ENCODE results near the gene FOXN4. TPM values are rescaled to one million over a fixed set of nuclear protein-coding genes. Genes with fewer than 3 reads are reported as not detected.

FOXN4 gene, protein sequence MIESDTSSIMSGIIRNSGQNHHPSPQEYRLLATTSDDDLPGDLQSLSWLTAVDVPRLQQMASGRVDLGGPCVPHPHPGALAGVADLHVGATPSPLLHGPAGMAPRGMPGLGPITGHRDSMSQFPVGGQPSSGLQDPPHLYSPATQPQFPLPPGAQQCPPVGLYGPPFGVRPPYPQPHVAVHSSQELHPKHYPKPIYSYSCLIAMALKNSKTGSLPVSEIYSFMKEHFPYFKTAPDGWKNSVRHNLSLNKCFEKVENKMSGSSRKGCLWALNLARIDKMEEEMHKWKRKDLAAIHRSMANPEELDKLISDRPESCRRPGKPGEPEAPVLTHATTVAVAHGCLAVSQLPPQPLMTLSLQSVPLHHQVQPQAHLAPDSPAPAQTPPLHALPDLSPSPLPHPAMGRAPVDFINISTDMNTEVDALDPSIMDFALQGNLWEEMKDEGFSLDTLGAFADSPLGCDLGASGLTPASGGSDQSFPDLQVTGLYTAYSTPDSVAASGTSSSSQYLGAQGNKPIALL
- not detected for total RNA-seq

DNA sequence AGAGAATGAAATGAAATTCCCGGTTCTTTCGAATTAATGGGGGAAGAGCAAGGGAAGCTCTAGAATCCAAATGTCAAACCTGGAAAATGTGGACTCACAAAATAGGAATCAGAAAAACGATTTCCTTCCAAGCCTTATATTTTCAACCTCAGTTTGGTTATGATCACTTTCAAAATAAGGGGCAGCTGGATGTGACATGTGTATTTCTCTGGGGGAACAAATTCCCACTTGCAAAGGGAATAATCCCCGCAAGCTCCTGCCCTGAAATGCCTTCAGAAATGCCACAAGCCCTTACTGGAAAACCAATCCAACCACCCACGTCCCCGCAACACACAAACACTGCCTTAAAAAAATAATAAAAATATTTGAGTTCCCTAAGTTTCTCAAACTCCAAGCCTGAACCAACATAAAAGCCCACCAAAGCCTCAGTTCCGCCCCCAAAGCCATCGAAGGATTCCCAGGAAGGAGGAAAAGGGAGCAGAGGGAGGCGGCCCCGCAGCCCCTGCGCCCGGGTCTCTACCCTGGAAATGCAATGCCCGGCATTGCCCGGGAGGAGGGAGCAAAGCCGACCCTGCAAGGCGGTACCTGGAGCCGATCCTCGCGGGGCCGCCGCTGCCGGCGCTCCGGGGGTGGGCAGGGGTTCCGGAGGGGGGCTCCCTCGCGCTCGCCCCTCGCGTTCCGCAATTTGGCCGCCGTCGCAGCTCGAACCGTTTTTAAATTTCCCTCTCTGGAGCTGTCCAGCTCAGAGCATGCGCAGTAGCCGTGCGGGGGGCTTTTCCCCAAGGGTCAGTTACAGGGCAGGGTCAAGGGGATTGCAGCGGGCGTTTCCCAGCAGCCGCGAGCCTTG is at the start of gene FOXN4:
Gene FOXN4, minus strand, starts transcription at position 751 of the 847 bp plus-strand sequence. CDS start 963 bp downstream, outside the sequence.
- peaks cover 12% of the 10 kb centered on the region for H3K27me3 ChIP-seq
- H3K27ac ChIP-seq, result no peak within 1 kb of the TSS
- intact Hi-C loops (cut with DNase I), result no loop called here
- TF ChIP-seq, protein P1, sequence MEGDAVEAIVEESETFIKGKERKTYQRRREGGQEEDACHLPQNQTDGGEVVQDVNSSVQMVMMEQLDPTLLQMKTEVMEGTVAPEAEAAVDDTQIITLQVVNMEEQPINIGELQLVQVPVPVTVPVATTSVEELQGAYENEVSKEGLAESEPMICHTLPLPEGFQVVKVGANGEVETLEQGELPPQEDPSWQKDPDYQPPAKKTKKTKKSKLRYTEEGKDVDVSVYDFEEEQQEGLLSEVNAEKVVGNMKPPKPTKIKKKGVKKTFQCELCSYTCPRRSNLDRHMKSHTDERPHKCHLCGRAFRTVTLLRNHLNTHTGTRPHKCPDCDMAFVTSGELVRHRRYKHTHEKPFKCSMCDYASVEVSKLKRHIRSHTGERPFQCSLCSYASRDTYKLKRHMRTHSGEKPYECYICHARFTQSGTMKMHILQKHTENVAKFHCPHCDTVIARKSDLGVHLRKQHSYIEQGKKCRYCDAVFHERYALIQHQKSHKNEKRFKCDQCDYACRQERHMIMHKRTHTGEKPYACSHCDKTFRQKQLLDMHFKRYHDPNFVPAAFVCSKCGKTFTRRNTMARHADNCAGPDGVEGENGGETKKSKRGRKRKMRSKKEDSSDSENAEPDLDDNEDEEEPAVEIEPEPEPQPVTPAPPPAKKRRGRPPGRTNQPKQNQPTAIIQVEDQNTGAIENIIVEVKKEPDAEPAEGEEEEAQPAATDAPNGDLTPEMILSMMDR (IDR thresholded peaks at IDR 0.05), result no peak
- H3K4me1 ChIP-seq, result peaks cover 5 to 10% of the 10 kb centered on the region in 2 donors
- no peaks in the 10 kb centered on the region for H3K9me3 ChIP-seq
- H3K36me3 ChIP-seq, result no peaks in the 10 kb centered on the region
- DNase-seq (ENCODE audit: low spot score in 2 of 2), result no peak
- H3K4me3 ChIP-seq, result peak within 1 kb of the TSS; percentile 40 to 63

DNA sequence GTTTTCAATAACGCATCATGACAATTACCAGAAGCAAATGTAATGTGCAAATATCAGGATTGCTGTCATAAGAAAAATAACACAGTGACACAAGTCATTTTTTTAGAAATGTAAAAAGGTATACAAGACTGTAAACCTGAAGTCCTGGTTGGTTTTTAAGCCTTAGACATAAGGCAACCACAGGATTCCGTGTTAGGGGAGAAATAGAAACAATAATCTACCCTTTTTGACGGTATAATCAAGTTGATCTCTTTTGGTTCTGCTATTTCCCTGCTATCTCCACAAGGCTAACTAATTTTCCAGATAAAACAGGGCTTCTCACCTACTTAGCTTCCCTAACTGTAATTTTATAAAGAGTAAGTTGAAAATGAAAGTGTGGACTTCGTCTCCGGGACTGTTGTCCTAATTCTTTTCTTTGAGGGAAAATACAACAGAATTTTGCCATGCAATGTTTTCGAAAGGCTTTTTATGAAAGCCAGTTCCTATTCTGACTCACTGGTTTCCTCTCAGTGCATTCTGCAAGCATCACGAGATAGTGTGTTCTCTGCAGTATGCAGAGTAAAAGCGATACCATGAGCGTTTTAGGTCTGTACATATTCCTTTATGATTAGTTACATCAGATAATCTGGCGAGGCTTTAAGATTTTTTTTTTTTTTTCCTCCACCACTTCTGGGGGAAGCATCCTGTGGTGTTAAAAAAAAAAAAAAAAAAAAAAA is 49.2 kb upstream of the FOXN4 start:
- Histone ChIP-seq H3K36me3 (no peaks in the 10 kb centered on the region), H3K27ac (no peak overlapping the region), H3K4me3 (no peak overlapping the region), H3K4me1 (no peaks in the 10 kb centered on the region), H3K9me3 (no peaks in the 10 kb centered on the region), H3K27me3 (no peaks in the 10 kb centered on the region)
- DNase-seq (ENCODE audit: low spot score in 2 of 2), result no peak
- TF ChIP-seq, protein P1 (IDR thresholded peaks at IDR 0.05), result no peak
- intact Hi-C loops (cut with DNase I), result no loop called here

DNA sequence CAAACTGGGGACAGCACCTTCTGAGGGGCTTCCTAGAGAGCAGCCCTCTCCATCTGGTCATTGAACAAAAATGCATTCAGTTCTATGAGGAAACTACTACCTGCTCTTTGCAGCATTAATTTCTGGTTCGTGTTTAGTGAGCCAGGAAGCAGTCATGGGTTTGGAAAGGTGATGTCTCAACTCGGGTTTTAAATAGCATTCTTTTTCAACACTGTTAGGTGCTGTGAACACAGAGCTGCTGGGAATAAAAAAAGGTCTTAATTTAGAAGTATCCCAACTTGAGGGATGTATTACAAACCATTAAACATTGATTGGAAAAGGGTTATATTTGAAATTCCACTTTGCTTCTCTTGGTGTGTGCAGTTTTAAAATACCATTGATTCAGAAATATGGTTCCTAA is 47.9 kb upstream of the FOXN4 start:
- TF ChIP-seq, protein P1 (IDR thresholded peaks at IDR 0.05), result no peak
- H3K4me1 ChIP-seq, result no peaks in the 10 kb centered on the region
- H3K36me3 ChIP-seq, result no peaks in the 10 kb centered on the region
- no peak overlapping the region for H3K27ac ChIP-seq
- no peak overlapping the region for H3K4me3 ChIP-seq
- no peak for DNase-seq (ENCODE audit: low spot score in 2 of 2)
- H3K9me3 ChIP-seq, result no peaks in the 10 kb centered on the region
- no peaks in the 10 kb centered on the region for H3K27me3 ChIP-seq
- intact Hi-C loops (cut with DNase I), result no loop called here

DNA sequence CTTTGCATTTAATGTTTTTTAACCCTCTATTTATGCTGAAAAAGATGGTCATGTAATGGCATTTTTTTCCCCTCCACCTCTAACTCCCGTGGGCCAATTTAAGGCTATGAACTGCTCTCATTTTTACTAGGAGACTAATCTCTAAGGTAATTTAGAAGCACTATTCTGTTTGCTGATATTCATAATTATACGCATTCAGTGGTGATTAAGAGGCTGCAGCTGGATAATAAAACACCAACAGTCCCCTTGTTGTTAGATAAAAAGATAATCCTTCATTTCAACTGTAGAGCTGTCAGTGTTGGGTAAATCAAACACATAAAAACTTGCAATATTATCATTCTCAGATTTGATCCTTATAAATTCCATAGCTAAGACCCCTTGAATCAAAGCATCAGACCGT is 47.5 kb upstream of the FOXN4 start:
- intact Hi-C loops (cut with DNase I), result no loop called here
- Histone ChIP-seq H3K27me3 (no peaks in the 10 kb centered on the region), H3K36me3 (no peaks in the 10 kb centered on the region), H3K4me3 (no peak overlapping the region), H3K27ac (no peak overlapping the region), H3K4me1 (no peaks in the 10 kb centered on the region), H3K9me3 (no peaks in the 10 kb centered on the region)
- TF ChIP-seq, protein P1 (IDR thresholded peaks at IDR 0.05), result no peak
- DNase-seq (ENCODE audit: low spot score in 2 of 2), result no peak

DNA sequence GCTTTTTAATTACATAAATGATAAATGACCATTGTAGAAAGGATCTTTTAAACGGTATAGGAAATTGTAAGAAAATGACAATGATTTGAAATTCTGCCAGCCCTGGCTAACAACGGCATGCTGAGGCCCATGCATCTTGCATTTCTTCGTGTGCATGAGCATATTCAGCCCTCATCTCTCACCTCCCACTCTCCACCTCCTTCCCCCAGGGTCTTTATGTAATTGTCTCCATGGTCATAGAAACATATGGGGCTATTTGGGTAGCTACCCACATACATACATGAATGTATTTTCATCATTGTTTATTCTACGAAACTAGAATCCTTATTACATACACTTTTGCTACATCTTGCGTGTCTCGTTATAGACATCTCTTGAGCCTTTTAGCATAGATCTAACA is 43.1 kb upstream of the FOXN4 start:
- no peak for DNase-seq (ENCODE audit: low spot score in 2 of 2)
- H3K36me3 ChIP-seq, result no peaks in the 10 kb centered on the region
- H3K27me3 ChIP-seq, result no peaks in the 10 kb centered on the region
- H3K9me3 ChIP-seq, result no peaks in the 10 kb centered on the region
- H3K27ac ChIP-seq, result no peak overlapping the region
- TF ChIP-seq, protein P1 (IDR thresholded peaks at IDR 0.05), result no peak
- no peak overlapping the region for H3K4me3 ChIP-seq
- no peaks in the 10 kb centered on the region for H3K4me1 ChIP-seq
- intact Hi-C loops (cut with DNase I), result no loop called here
